Heart left ventricle (tissue), 16 donors: Measurements from ENCODE around the gene SLIT3. TPM values are rescaled to one million over a fixed set of nuclear protein-coding genes. Genes with fewer than 3 reads are reported as not detected.

ENCODE experiments used
- ATAC-seq, 4 donors: fragments of 200-7000 bp; cut with Tn5 transposase; one replicate each; pipeline ENCODE4 v1.9.1; 2020 to 2022; ENCODE audit warnings: moderate library complexity in 4 of 4, mild to moderate bottlenecking in 3 of 4, moderate number of reproducible peaks in 1 of 4
- DNase-seq, 5 donors: peaks; one replicate each; pipeline ENCODE4 v3.0.0-alpha.2; 2020
- H3K27ac ChIP-seq, 12 donors: fragments of 200-600 bp; sonication (generic) in 4 of 12; one replicate each; pipeline versions ENCODE4 v1.5.0 to v1.8.0; 2016 to 2022; ENCODE audit warnings: mild to moderate bottlenecking in 2 of 12
- H3K27me3 ChIP-seq, 9 donors: fragments of 200-600 bp; sonication (generic) in 2 of 9; one replicate each; pipeline versions ENCODE4 v1.5.1 to v1.8.0; 2016 to 2022; ENCODE audit warnings: mild to moderate bottlenecking in 3 of 9
- H3K36me3 ChIP-seq, 9 donors: fragments of 200-600 bp; sonication (generic) in 2 of 9; one replicate each; pipeline versions ENCODE4 v1.5.0 to v1.8.0; 2018 to 2022; ENCODE audit warnings: mild to moderate bottlenecking in 2 of 9
- H3K4me1 ChIP-seq, 12 donors: fragments of 200-600 bp; sonication (generic) in 4 of 12; one replicate each; pipeline versions ENCODE4 v1.5.0 to v1.8.0; 2016 to 2022; ENCODE audit warnings: mild to moderate bottlenecking in 3 of 12
- H3K4me3 ChIP-seq, 12 donors: fragments of 200-600 bp; sonication (generic) in 4 of 12; one replicate each; pipeline versions ENCODE4 v1.5.0 to v1.8.0; 2017 to 2022; ENCODE audit warnings: mild to moderate bottlenecking in 9 of 12, moderate library complexity in 4 of 12
- H3K9me3 ChIP-seq, 12 donors: fragments of 200-600 bp; sonication (generic) in 4 of 12; one replicate each; pipeline versions ENCODE4 v1.5.0 to v1.8.0; 2016 to 2022; ENCODE audit warnings: mild to moderate bottlenecking in 1 of 12
- POLR2A ChIP-seq, 2 donors: fragments of 450-650 bp; IDR thresholded peaks; one replicate each; pipeline ENCODE4 v1.6.1; 2017; ENCODE audit warnings: antibody characterized with exemption in 2 of 2, mild to moderate bottlenecking in 2 of 2, moderate library complexity in 2 of 2
- WGBS, 4 donors: extraction: QIAGEN DNeasy Blood & Tissue Kit in 2 of 4; methylation state at CpG; one replicate each; pipeline versions ENCODE4 v1.1.5 to v1.1.7; 2013 to 2018; 5-methylcytosine and 5-hydroxymethylcytosine counted together
- intact Hi-C, 10 donors: fragments of 100-400 bp; cut with DNase I; formaldehyde crosslinking; loops; one replicate each; pipeline versions ENCODE4 v1.11.1 to v1.14.2; 2022
- polyA plus RNA-seq, 2 donors: library from polyadenylated mRNA; stranded (reverse); fragments of 200-250 nt; gene quantifications; one replicate each; pipeline ENCODE4 v1.2.3, GENCODE V29; 2013
- total RNA-seq, 9 donors: library from RNA; depleted of rRNA in 2 of 9; stranded (reverse); fragments of >200 nt in 2 of 9; fragmentation: NEBNext Ultra II Directional in 3 of 9; extraction: Animal tissue kit (Norgen Biotek cat#: 25700) in 3 of 9; gene quantifications; one replicate each; pipeline versions ENCODE4 v1.1.0 to v1.2.4, GENCODE V29; 2016 to 2023
- TF ChIP-seq, protein P1 (sequence below), 12 donors: fragments of 200-600 bp; sonication (generic) in 4 of 12; IDR thresholded peaks; one replicate each; pipeline versions ENCODE4 v1.5.0 to v1.8.0; 2018 to 2022; ENCODE audit warnings: antibody characterized with exemption in 12 of 12, mild to moderate bottlenecking in 5 of 12
- donor health status: ischemic (EF 13 %, LVEDD 7.1; RV severe dilation, severe dysfunction).
- donor health status: healthy with polysubstance abuse.
- donor health status: DM: no; HTN: yes; CAD: no.
- donor health status: DM: no; HTN: no; CAD: no.
- donor health status: ischemic (EF 25% LVEDD 6.9; RV normal size, moderate dysfunction).
- donor health status: ischemic (EF 25% LVEDD 5.7; RV mildly dilated, moderate dysfunction).
- donor health status: healthy.
- donor health status: DM: yes; HTN: yes; CAD: no.
- donor health status: ischemic (EF 35%, LVEDD 5.7; RV mildly dilated, moderate dysfunction).
- donor health status: nonischemic (EF 11% LVEDD 7.7; RV severe dilation, severe dysfunction).
- donor health status: DM: yes; HTN: yes; CAD: no.
- donor health status: PGD.
- donor health status: ischemic (EF 29% LVEDD 5.4; RV normal size, mild dysfunction).
- donor health status: nonischemic (EF 23%, LVEDD 6.1; RV moderate dilation, normal function).

SLIT3 gene
- total and polyA plus RNA-seq, 11 donors, result 2.3 to 40.3 (median 14.4) TPM

DNA sequence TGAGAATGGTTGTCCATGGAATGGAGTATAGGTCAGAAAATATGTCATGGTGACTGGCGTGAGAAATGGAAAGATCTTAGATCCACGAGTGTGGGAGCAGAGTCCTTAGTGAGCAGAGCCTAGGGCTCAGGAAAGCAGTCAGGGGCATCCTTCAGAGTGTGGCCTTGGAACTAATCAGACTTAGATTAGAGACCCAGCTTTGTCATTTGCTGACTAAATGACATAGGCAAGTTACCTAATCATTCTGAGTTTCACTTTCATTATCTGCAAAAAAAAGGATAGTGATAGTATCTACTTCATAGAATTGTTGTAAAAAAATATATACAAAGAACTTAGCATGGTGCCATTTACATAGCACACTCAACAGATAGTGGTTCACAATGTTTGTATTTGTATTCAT is 24.3 kb upstream of the SLIT3 start:
- Histone ChIP-seq H3K4me1 (no peaks in the 10 kb centered on the region), H3K27ac (no peak overlapping the region), H3K36me3 (no peaks in the 10 kb centered on the region), H3K4me3 (no peak overlapping the region), H3K9me3 (no peaks in the 10 kb centered on the region), H3K27me3 (no peaks in the 10 kb centered on the region)
- intact Hi-C loops, result no loop called here
- ATAC-seq, result no peak
- TF ChIP-seq POLR2A (IDR thresholded peaks at IDR 0.05), result no peak
- TF ChIP-seq, protein P1, sequence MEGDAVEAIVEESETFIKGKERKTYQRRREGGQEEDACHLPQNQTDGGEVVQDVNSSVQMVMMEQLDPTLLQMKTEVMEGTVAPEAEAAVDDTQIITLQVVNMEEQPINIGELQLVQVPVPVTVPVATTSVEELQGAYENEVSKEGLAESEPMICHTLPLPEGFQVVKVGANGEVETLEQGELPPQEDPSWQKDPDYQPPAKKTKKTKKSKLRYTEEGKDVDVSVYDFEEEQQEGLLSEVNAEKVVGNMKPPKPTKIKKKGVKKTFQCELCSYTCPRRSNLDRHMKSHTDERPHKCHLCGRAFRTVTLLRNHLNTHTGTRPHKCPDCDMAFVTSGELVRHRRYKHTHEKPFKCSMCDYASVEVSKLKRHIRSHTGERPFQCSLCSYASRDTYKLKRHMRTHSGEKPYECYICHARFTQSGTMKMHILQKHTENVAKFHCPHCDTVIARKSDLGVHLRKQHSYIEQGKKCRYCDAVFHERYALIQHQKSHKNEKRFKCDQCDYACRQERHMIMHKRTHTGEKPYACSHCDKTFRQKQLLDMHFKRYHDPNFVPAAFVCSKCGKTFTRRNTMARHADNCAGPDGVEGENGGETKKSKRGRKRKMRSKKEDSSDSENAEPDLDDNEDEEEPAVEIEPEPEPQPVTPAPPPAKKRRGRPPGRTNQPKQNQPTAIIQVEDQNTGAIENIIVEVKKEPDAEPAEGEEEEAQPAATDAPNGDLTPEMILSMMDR (IDR thresholded peaks at IDR 0.05), result no peak
- DNase-seq, result no peak
- WGBS, 4 donors, result 69 to 89% (median 77%) methylated on average over 2 of the region's 2 CpGs

DNA sequence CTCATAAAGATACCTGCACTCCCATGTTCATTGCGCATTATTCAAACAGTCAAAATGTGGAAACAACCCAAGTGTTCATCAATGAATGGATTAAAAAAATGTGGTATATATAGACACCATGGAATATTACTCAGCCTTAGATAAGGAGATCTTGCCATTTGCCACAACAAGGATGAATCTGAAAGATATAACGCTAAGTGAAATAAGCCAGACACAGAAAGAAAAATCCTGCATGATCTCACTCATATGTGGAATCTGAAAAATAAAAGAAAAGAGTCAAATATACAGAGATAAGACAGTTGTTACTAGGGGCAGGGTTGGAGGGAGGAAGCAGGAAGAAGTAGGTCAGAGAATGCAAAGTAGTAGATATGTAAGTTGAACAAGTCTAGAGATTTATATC is 17.6 kb upstream of the SLIT3 start:
- 78 to 89% (median 85%) methylated on average over 2 of the region's 2 CpGs for WGBS, 4 donors
- no peak overlapping the region for H3K4me3 ChIP-seq
- no peak for ATAC-seq

DNA sequence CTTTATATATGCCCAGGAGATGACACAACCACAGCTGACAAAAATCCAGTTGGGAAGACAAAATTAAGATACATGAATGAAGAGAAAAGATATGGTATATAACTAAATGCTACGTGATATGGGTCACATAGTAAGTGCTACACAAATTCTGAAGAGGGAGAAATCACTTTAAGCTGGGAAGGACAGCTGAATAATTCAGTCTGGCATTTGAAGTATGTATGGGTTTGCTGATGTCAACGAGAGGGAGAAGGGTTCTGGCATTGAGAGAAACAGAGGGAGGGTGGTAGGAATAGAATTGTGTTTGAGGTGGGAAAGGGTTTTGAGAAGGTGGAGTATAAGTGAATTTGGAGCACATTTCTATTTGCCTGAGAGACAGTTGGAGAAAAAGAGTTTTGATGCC is 6.7 kb upstream of the SLIT3 start:
- no peak for TF ChIP-seq POLR2A (IDR thresholded peaks at IDR 0.05)
- TF ChIP-seq, protein P1 (IDR thresholded peaks at IDR 0.05), result no peak
- intact Hi-C loops, result loop anchor here in 4 of 10 donors (10.0 kb wide), 3 partner anchors 193 to 1033 kb away; no protein-coding TSS in a partner anchor
- DNase-seq (no peak), ATAC-seq (no peak)
- whole genome bisulfite sequencing, 4 donors, result 20 to 38% (median 30%) methylated on average over 2 of the region's 2 CpGs
- Histone ChIP-seq H3K4me1 (peaks cover 0 to 1% (median 0%) of the 10 kb centered on the region in 12 donors), H3K27me3 (peaks cover 0 to 41% (median 15%) of the 10 kb centered on the region in 9 donors), H3K4me3 (no peak overlapping the region), H3K9me3 (no peaks in the 10 kb centered on the region), H3K36me3 (no peaks in the 10 kb centered on the region), H3K27ac (no peak overlapping the region)

More for the DNA sequence above, 17.6 kb upstream of the SLIT3 start:
- Histone ChIP-seq H3K36me3 (no peaks in the 10 kb centered on the region), H3K4me1 (no peaks in the 10 kb centered on the region), H3K27ac (no peak overlapping the region), H3K9me3 (no peaks in the 10 kb centered on the region), H3K27me3 (peaks cover 0 to 5% (median 0%) of the 10 kb centered on the region in 9 donors)
- no peak for TF ChIP-seq POLR2A (IDR thresholded peaks at IDR 0.05)
- TF ChIP-seq, protein P1 (IDR thresholded peaks at IDR 0.05), result no peak
- intact Hi-C loops, result loop anchor here in 1 of 10 donors (10.0 kb wide), 1 partner anchor 226 kb away; no protein-coding TSS in a partner anchor
- no peak for DNase-seq

DNA sequence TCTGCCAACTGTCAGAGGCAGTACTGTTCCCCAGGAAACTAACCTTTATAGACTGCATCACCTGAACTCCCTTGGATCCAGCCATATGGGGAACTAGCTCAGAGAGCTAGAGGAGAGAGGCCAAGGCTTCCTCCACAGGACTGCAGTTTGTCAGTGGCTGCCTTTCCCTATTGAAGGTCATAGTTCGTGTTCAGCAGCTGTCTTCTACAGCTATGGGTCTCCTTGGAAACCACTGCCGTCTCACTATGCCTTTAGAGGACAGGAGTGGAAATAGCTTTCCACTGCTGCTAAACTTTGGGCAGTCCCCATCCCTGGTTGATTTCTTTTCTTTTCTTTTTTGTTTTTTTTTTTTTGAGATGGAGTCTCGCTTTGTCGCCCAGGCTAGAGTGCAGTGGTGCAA is 4.4 kb upstream of the SLIT3 start:
- intact Hi-C loops, result loop anchor here in 4 of 10 donors (10.0 kb wide), 3 partner anchors 191 to 1031 kb away; no protein-coding TSS in a partner anchor
- DNase-seq (no peak), ATAC-seq (no peak)
- TF ChIP-seq, protein P1 (IDR thresholded peaks at IDR 0.05), result no peak
- TF ChIP-seq POLR2A (IDR thresholded peaks at IDR 0.05), result no peak
- Histone ChIP-seq H3K27ac (no peak overlapping the region), H3K4me3 (no peak overlapping the region), H3K4me1 (peaks cover 0 to 21% (median 7%) of the 10 kb centered on the region in 12 donors), H3K27me3 (peaks cover 0 to 55% (median 19%) of the 10 kb centered on the region in 9 donors), H3K9me3 (no peaks in the 10 kb centered on the region), H3K36me3 (no peaks in the 10 kb centered on the region)
- WGBS, 4 donors, result 77 to 85% (median 84%) methylated on average over 4 of the region's 4 CpGs
